Stimulated activated CD8-positive, alpha-beta memory T cell treated with anti-CD3 and anti-CD28 coated beads, Interleukin-15, amount 100 ng/mL, for 1 hour (primary cell): ENCODE data around the gene GANAB.
"Not testable (repeated sequence)": the region's sequence is repeated elsewhere in the genome, so short reads cannot be mapped to it uniquely, and the experiment has no call there.

Experiments used
- DNase-seq: peaks from one replicate; pipeline ENCODE4 v3.0.0-alpha.2; 2020; ENCODE audit warnings: low read depth

GANAB gene

GRCh38 chr11:62621567-62622470, 24.6 kb downstream of the GANAB start, which contains the start of gene B3GAT3:
Gene B3GAT3, minus strand, starts transcription at chr11:62621986. Its CDS starts 39 bp downstream, at chr11:62621947.
- peak; percentile 91 for DNase-seq

GRCh38 chr11:62621027-62621566, 25.3 kb downstream of the GANAB start:
- no peak for DNase-seq

GRCh38 chr11:62616957-62617356, 29.5 kb downstream of the GANAB start:
- not testable (repeated sequence) for DNase-seq

GRCh38 chr11:62615521-62615920, 30.9 kb downstream of the GANAB start:
- no peak for DNase-seq

GRCh38 chr11:62614275-62614674, 32.1 kb downstream of the GANAB start:
- DNase-seq = no peak

- no peak for DNase-seq
Observed at GRCh38 chr11:62613291-62613778, 33.1 kb downstream of the GANAB start.

- DNase-seq = peak; percentile 77
Observed at GRCh38 chr11:62612366-62613290, 33.8 kb downstream of the GANAB start, which contains the start of the genes EML3 and ROM1. Gene EML3, minus strand, starts transcription at chr11:62612775. Its CDS starts 318 bp downstream, at chr11:62612457. Gene ROM1, plus strand, starts transcription at chr11:62613257. Its CDS starts 25 bp downstream, at chr11:62613282.

GRCh38 chr11:62611705-62612365, 34.6 kb downstream of the GANAB start:
- DNase-seq = no peak

GRCh38 chr11:62610814-62611704, 35.4 kb downstream of the GANAB start:
- DNase-seq = no peak

GRCh38 chr11:62610403-62610802, 36.0 kb downstream of the GANAB start:
- DNase-seq = no peak

- DNase-seq = no peak
Observed at GRCh38 chr11:62608776-62609175, 37.6 kb downstream of the GANAB start.

GRCh38 chr11:62607714-62608113, 38.7 kb downstream of the GANAB start:
- DNase-seq = no peak

- no peak for DNase-seq
Observed at GRCh38 chr11:62605902-62606301, 40.5 kb downstream of the GANAB start.

GRCh38 chr11:62605467-62605866, 40.9 kb downstream of the GANAB start:
- no peak for DNase-seq

- no peak for DNase-seq
Observed at GRCh38 chr11:62604460-62605120, 41.8 kb downstream of the GANAB start.

GRCh38 chr11:62603776-62604299, 42.6 kb downstream of the GANAB start:
- no peak for DNase-seq

GRCh38 chr11:62603072-62603408, 43.4 kb downstream of the GANAB start:
- no peak for DNase-seq

GRCh38 chr11:62602141-62603071, 44.0 kb downstream of the GANAB start:
- DNase-seq = no peak
